Panc1 (cell line): ENCODE data around the gene RBM10. TPM values are rescaled to one million over a fixed set of nuclear protein-coding genes. Genes with fewer than 3 reads are reported as not detected.

Experiments
- ATAC-seq: fragments of 200-7000 bp; cut with Tn5 transposase; 2 replicates; pipeline ENCODE4 v1.9.1; 2020; ENCODE audit warnings: mild to moderate bottlenecking, moderate library complexity
- BruUV-seq: library from RNA; stranded (reverse); fragments of 400-500 nt; replicated peaks from 2 replicates; lab custom pipeline; 2021; lab: Mats Ljungman, UMichigan
- CTCF ChIA-PET: fragments of 300-600 bp; sonication (Branson Sonifier 250); formaldehyde crosslinking; loops from one replicate; lab custom pipeline; 2022; ENCODE audit warnings: antibody characterized with exemption; lab: Charles Lee
- POLR2A ChIA-PET: fragments of 300-600 bp; sonication (Branson Sonifier 250); formaldehyde crosslinking; loops from one replicate; lab custom pipeline; 2022; ENCODE audit warnings: antibody characterized with exemption; lab: Charles Lee
- DNase-seq: peaks from one replicate; pipeline ENCODE4 v3.0.0-alpha.2; 2010; ENCODE audit warnings: low read depth, low spot score
- H3K27ac ChIP-seq: 2 replicates; pipeline ENCODE4 v1.5.1; 2011; ENCODE audit warnings: mild to moderate bottlenecking, low read length, inconsistent platforms
- H3K27me3 ChIP-seq: fragments of 200-500 bp; sonication (Bioruptor generic); 2 replicates; pipeline ENCODE4 v1.6.0; 2014; ENCODE audit warnings: low read length, inconsistent platforms; ENCODE audit not compliant: control insufficient read depth, insufficient read depth
- H3K36me3 ChIP-seq: fragments of 200-500 bp; sonication (Bioruptor generic); 2 replicates; pipeline ENCODE4 v1.5.1; 2014; ENCODE audit warnings: inconsistent platforms, mild to moderate bottlenecking, low read length, moderate library complexity; ENCODE audit not compliant: control insufficient read depth, insufficient read depth
- H3K4me1 ChIP-seq: 2 replicates; pipeline ENCODE4 v1.5.1; 2011; ENCODE audit warnings: inconsistent platforms, mild to moderate bottlenecking, low read length, moderate library complexity; ENCODE audit not compliant: control insufficient read depth, insufficient read depth
- H3K4me3 ChIP-seq, 2 experiments: 2 replicates each; pipeline ENCODE4 v1.5.1; 2011 to 2012; ENCODE audit warnings: low read depth in 2 of 2, low read length in 2 of 2, mild to moderate bottlenecking in 2 of 2, inconsistent platforms in 1 of 2, moderate library complexity in 1 of 2
- H3K9me3 ChIP-seq: fragments of 200-500 bp; sonication (Bioruptor generic); 2 replicates; pipeline ENCODE4 v1.5.1; 2014; ENCODE audit warnings: low read depth, mild to moderate bottlenecking, inconsistent platforms, low read length, moderate library complexity; ENCODE audit not compliant: control insufficient read depth, insufficient read depth
- CTCF ChIP-seq: fragments of 450-650 bp; IDR thresholded peaks from 2 replicates; pipeline ENCODE4 v1.5.1; 2017; ENCODE audit warnings: mild to moderate bottlenecking
- POLR2AphosphoS5 ChIP-seq: IDR thresholded peaks from 2 replicates; pipeline ENCODE4 v1.6.1; 2012; ENCODE audit warnings: mild to moderate bottlenecking, low read depth, low read length, moderate library complexity
- REST ChIP-seq, 2 experiments: IDR thresholded peaks; 2 replicates each; pipeline ENCODE4 v1.6.1; 2011 to 2012; ENCODE audit warnings: low read depth in 2 of 2, control low read depth in 1 of 2, low read length in 1 of 2, mild to moderate bottlenecking in 1 of 2, moderate library complexity in 1 of 2; ENCODE audit not compliant: insufficient read depth in 1 of 2
- SIN3A ChIP-seq: IDR thresholded peaks from 2 replicates; pipeline ENCODE4 v1.6.1; 2012; ENCODE audit warnings: low read depth, mild to moderate bottlenecking, low read length, moderate library complexity, borderline replicate concordance; ENCODE audit not compliant: insufficient read depth
- TCF7L2 ChIP-seq: IDR thresholded peaks from 2 replicates; pipeline ENCODE4 v1.6.1; 2011; ENCODE audit warnings: mild to moderate bottlenecking, low read depth, low read length, inconsistent platforms
- in situ Hi-C: cut with HindIII; loops from 2 replicates; pipeline ENCODE4 v1.10.0; 2016; ENCODE audit warnings: low sequenced_read_pairs, low pct_unique_long_range_greater_than_20kb
- intact Hi-C: fragments of 100-400 bp; cut with micrococcal nuclease; formaldehyde crosslinking; loops from one replicate; pipeline ENCODE4 v1.10.0; 2022; ENCODE audit not compliant: unreplicated experiment
- total RNA-seq: library from RNA; stranded (reverse); gene quantifications from one replicate; pipeline ENCODE4 v1.2.1, GENCODE V29; 2021; ENCODE audit not compliant: unreplicated experiment

RBM10 gene
- total RNA-seq, 1 experiment from 2014 or later = 47.1 TPM

GRCh38 chrX:47214435-47215077, 69.5 kb downstream of the RBM10 start:
- Histone ChIP-seq H3K27me3 (no peaks in the 10 kb centered on the region), H3K27ac (no peak overlapping the region), H3K4me3 (no peak overlapping the region), H3K36me3 (peaks cover 10% of the 10 kb centered on the region), H3K4me1 (peaks cover 15% of the 10 kb centered on the region), H3K9me3 (no peaks in the 10 kb centered on the region)
- TSS peak; percentile 73 for BruUV-seq
- ATAC-seq = no peak
- DNase-seq = no peak
- ChIA-PET POLR2A (no interaction called here), CTCF (no interaction called here)
- intact Hi-C loops (no loop called here), in situ Hi-C loops (no loop called here)
- TF ChIP-seq POLR2AphosphoS5 (no peak), SIN3A (no peak), TCF7L2 (no peak), REST (IDR thresholded peaks at IDR 0.05; ENCODE audit: insufficient read depth in 1 of 2, low read depth in 2 of 2, low read length in 1 of 2) (no peak), CTCF (no peak)

- peaks cover 10% of the 10 kb centered on the region; the same call in 1 of the 2 replicates for H3K36me3 ChIP-seq
- ChIA-PET POLR2A (no interaction called here), CTCF (no interaction called here)
- no peak overlapping the region for H3K4me3 ChIP-seq
- H3K27ac ChIP-seq = no peak overlapping the region; the same call in 1 of the 2 replicates
- H3K27me3 ChIP-seq = no peaks in the 10 kb centered on the region
- BruUV-seq = no TSS peak
- intact Hi-C loops = no loop called here
- H3K9me3 ChIP-seq = no peaks in the 10 kb centered on the region
- ATAC-seq = no peak
- in situ Hi-C loops = no loop called here
- DNase-seq = no peak
- TF ChIP-seq TCF7L2 = no peak
- no peak for TF ChIP-seq REST (IDR thresholded peaks at IDR 0.05; ENCODE audit: insufficient read depth in 1 of 2, low read depth in 2 of 2, low read length in 1 of 2)
- no peak for TF ChIP-seq POLR2AphosphoS5
- no peak for TF ChIP-seq SIN3A
- peaks cover 18% of the 10 kb centered on the region for H3K4me1 ChIP-seq
Observed at GRCh38 chrX:47215291-47215900, 70.4 kb downstream of the RBM10 start.
